PC-3 (cell line): ENCODE measurements around the gene ZNF185. TPM values are rescaled to one million over a fixed set of nuclear protein-coding genes. Genes with fewer than 3 reads are reported as not detected.

Experiments used
- ATAC-seq: fragments of 200-7000 bp; cut with Tn5 transposase; 2 replicates; pipeline ENCODE4 v1.9.1; 2020; ENCODE audit warnings: mild to moderate bottlenecking, moderate library complexity
- BruUV-seq: library from RNA; stranded (reverse); fragments of 400-500 nt; replicated peaks from 2 replicates; lab custom pipeline; 2021; lab: Mats Ljungman, UMichigan
- CTCF ChIA-PET: fragments of 300-600 bp; sonication (Branson Sonifier 250); formaldehyde crosslinking; loops from one replicate; lab custom pipeline; 2022; ENCODE audit warnings: antibody characterized with exemption; lab: Charles Lee
- POLR2A ChIA-PET: fragments of 300-600 bp; sonication (Branson Sonifier 250); formaldehyde crosslinking; loops from one replicate; lab custom pipeline; 2022; ENCODE audit warnings: antibody characterized with exemption; ENCODE audit not compliant: unreplicated experiment; lab: Charles Lee
- DNase-seq: peaks from one replicate; pipeline ENCODE4 v3.0.0-alpha.2; 2015
- H2AFZ ChIP-seq: fragments of 300-600 bp; sonication (generic); 2 replicates; pipeline ENCODE4 v1.6.0; 2016; ENCODE audit warnings: antibody characterized with exemption, low read length
- H3F3A ChIP-seq: fragments of 300-600 bp; sonication (generic); one replicate; pipeline ENCODE4 v1.6.0; 2017; ENCODE audit warnings: antibody characterized with exemption, low read length, control low read depth, mild to moderate bottlenecking; ENCODE audit not compliant: unreplicated experiment
- H3K27ac ChIP-seq: fragments of 300-600 bp; sonication (generic); 2 replicates; pipeline ENCODE4 v1.5.1; 2016; ENCODE audit warnings: mild to moderate bottlenecking, low read length
- H3K27me3 ChIP-seq: fragments of 300-600 bp; sonication (generic); 2 replicates; pipeline ENCODE4 v1.6.1; 2016; ENCODE audit warnings: low read length, mixed read lengths
- H3K36me3 ChIP-seq: fragments of 300-600 bp; sonication (generic); 2 replicates; pipeline ENCODE4 v1.6.1; 2016; ENCODE audit warnings: low read depth, mixed run types, low read length, mixed read lengths
- H3K4me1 ChIP-seq: fragments of 300-600 bp; sonication (generic); 2 replicates; pipeline ENCODE4 v1.5.1; 2016; ENCODE audit warnings: low read length; ENCODE audit not compliant: insufficient read depth
- H3K4me2 ChIP-seq: fragments of 300-600 bp; sonication (generic); 2 replicates; pipeline ENCODE4 v1.6.0; 2016; ENCODE audit warnings: low read length
- H3K4me3 ChIP-seq: fragments of 300-600 bp; sonication (generic); 2 replicates; pipeline ENCODE4 v1.5.1; 2016; ENCODE audit warnings: mild to moderate bottlenecking, low read length, mixed read lengths
- H3K79me2 ChIP-seq: fragments of 300-600 bp; sonication (generic); 2 replicates; pipeline ENCODE4 v1.6.1; 2017; ENCODE audit warnings: low read length, mixed read lengths
- H3K9ac ChIP-seq: fragments of 300-600 bp; sonication (generic); 2 replicates; pipeline ENCODE4 v1.6.0; 2016; ENCODE audit warnings: mild to moderate bottlenecking, low read length
- H3K9me2 ChIP-seq: fragments of 300-600 bp; sonication (generic); replicated peaks from 2 replicates; pipeline ENCODE4 v1.6.1; 2016; ENCODE audit warnings: mixed run types, low read length, mixed read lengths
- H3K9me3 ChIP-seq: fragments of 300-600 bp; sonication (generic); 2 replicates; pipeline ENCODE4 v1.6.1; 2016; ENCODE audit warnings: low read length, mixed read lengths
- H4K20me1 ChIP-seq: fragments of 300-600 bp; sonication (generic); 2 replicates; pipeline ENCODE4 v1.6.1; 2016; ENCODE audit warnings: low read length, mixed read lengths
- CTCF ChIP-seq: fragments of 300-600 bp; sonication (generic); conservative IDR thresholded peaks from 2 replicates; pipeline ENCODE4 v1.5.1; 2017; ENCODE audit warnings: antibody characterized with exemption, low read depth, mild to moderate bottlenecking, low read length
- EZH2 ChIP-seq: fragments of 300-600 bp; sonication (generic); IDR thresholded peaks from one replicate; pipeline ENCODE4 v1.6.1; 2017; ENCODE audit warnings: antibody characterized with exemption, mild to moderate bottlenecking, low read length; ENCODE audit not compliant: unreplicated experiment
- EZH2phosphoT487 ChIP-seq: fragments of 300-600 bp; sonication (generic); IDR thresholded peaks from 2 replicates; pipeline ENCODE4 v1.6.1; 2018; ENCODE audit warnings: mild to moderate bottlenecking, antibody characterized with exemption, low read length, borderline replicate concordance
- intact Hi-C: fragments of 100-400 bp; cut with micrococcal nuclease; formaldehyde crosslinking; loops from 2 replicates; pipeline ENCODE4 v1.9.0; 2023
- total RNA-seq: library from RNA; depleted of rRNA; stranded (reverse); fragments of >200 nt; gene quantifications from 2 replicates; pipeline ENCODE4 v1.2.3, GENCODE V29; 2014

The ZNF185 gene
- total RNA-seq, 1 experiment from 2014 or later: 68.9 TPM

GRCh38 chrX:152925835-152926234 lies 28.0 kb downstream of the ZNF185 start:
- POLR2A ChIA-PET: no interaction called here
- Histone ChIP-seq H3K9me3 (no peaks in the 10 kb centered on the region), H3K4me2 (no peak overlapping the region), H3K9ac (no peak overlapping the region), H3K4me3 (no peak overlapping the region), H4K20me1 (no peaks in the 10 kb centered on the region), H3K27ac (no peak overlapping the region), H3K4me1 (peaks cover 12% of the 10 kb centered on the region), H2AFZ (no peak overlapping the region), H3K79me2 (no peaks in the 10 kb centered on the region), H3K36me3 (no peaks in the 10 kb centered on the region), H3K9me2 (no peaks in the 10 kb centered on the region), H3F3A (no peaks in the 10 kb centered on the region), H3K27me3 (no peaks in the 10 kb centered on the region)
- TF ChIP-seq EZH2 (no peak), EZH2phosphoT487 (no peak)
- intact Hi-C loops: loop anchor here (2.0 to 5.0 kb wide), 2 partner anchors 95 to 284 kb away; partner anchors contain the start of genes CETN2 and NSDHL
- no peak for DNase-seq
- CTCF ChIA-PET: interaction anchor here (1.0 kb wide), 1 partner anchor 30 kb away, joined by 3 read pairs; no protein-coding TSS in a partner anchor
- peak; percentile 9; the same call in 1 of the 2 replicates for ATAC-seq
- no TSS peak for BruUV-seq

DNA sequence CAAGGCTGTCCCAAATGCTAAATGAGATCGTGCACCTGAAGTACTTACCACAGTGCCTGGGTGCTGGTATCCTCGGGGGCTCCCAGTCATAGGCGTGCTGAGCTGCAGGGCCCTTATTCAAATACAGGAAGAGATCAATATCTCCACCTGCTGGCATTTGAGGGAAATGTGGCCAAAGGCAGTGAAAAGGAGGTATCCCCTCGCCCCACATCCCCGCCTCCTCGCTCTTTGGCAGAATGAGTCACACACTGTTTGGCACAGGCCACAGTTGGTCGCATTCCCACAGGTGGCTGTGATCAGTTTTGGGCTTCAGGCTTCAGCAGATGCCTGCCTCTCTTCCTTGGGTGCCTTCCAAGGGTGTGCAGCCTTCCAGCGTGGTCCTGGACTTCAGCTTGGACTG lies 28.4 kb downstream of the ZNF185 start:
- ChIA-PET CTCF (interaction anchor here (1.0 kb wide), 1 partner anchor 31 kb away, joined by 3 read pairs; no protein-coding TSS in a partner anchor), POLR2A (no interaction called here)
- no peaks in the 10 kb centered on the region for H3F3A ChIP-seq
- H4K20me1 ChIP-seq: no peaks in the 10 kb centered on the region
- no peaks in the 10 kb centered on the region for H3K36me3 ChIP-seq
- peak; percentile 96 for DNase-seq
- no peaks in the 10 kb centered on the region for H3K79me2 ChIP-seq
- H3K4me2 ChIP-seq: peak overlapping the region; percentile 32; the same call in 1 of the 2 replicates
- H3K9me3 ChIP-seq: no peaks in the 10 kb centered on the region
- peak; percentile 91 for ATAC-seq
- no peak overlapping the region for H2AFZ ChIP-seq
- intact Hi-C loops: loop anchor here (2.0 to 5.0 kb wide), 2 partner anchors 95 to 284 kb away; partner anchors contain the start of genes CETN2 and NSDHL
- H3K9ac ChIP-seq: no peak overlapping the region
- no peaks in the 10 kb centered on the region for H3K9me2 ChIP-seq
- TF ChIP-seq CTCF: peak; percentile 74
- TF ChIP-seq EZH2: no peak
- no peak overlapping the region for H3K27ac ChIP-seq
- H3K4me3 ChIP-seq: no peak overlapping the region
- H3K27me3 ChIP-seq: no peaks in the 10 kb centered on the region
- no TSS peak for BruUV-seq
- peaks cover 12% of the 10 kb centered on the region for H3K4me1 ChIP-seq

GRCh38 chrX:152926923-152927322 lies 29.1 kb downstream of the ZNF185 start:
- Histone ChIP-seq H3F3A (no peaks in the 10 kb centered on the region), H3K36me3 (no peaks in the 10 kb centered on the region; the same call in 1 of the 2 replicates), H3K9me2 (no peaks in the 10 kb centered on the region), H3K27ac (no peak overlapping the region), H4K20me1 (no peaks in the 10 kb centered on the region), H3K9ac (no peak overlapping the region), H3K4me3 (no peak overlapping the region), H3K27me3 (no peaks in the 10 kb centered on the region), H3K4me2 (peak overlapping the region; percentile 32; the same call in 1 of the 2 replicates), H2AFZ (no peak overlapping the region), H3K9me3 (no peaks in the 10 kb centered on the region), H3K79me2 (no peaks in the 10 kb centered on the region), H3K4me1 (peaks cover 12% of the 10 kb centered on the region)
- no peak for TF ChIP-seq EZH2
- ChIA-PET CTCF (no interaction called here), POLR2A (no interaction called here)
- BruUV-seq: no TSS peak
- ATAC-seq: no peak
- DNase-seq: no peak
- intact Hi-C loops: loop anchor here (2.0 to 5.0 kb wide), 2 partner anchors 96 to 285 kb away; partner anchors contain the start of genes CETN2 and NSDHL
